H1 (cell line): ENCODE data around the gene POLR1G. TPM values are rescaled to one million over a fixed set of nuclear protein-coding genes. Genes with fewer than 3 reads are reported as not detected.

ENCODE experiments used
- CTCF ChIA-PET: fragments of 300-600 bp; sonication (Branson Sonifier 250); formaldehyde crosslinking; loops from one replicate; lab custom pipeline; 2021; ENCODE audit not compliant: partially characterized antibody; lab: Charles Lee
- POLR2A ChIA-PET: fragments of 300-600 bp; sonication (Branson Sonifier 250); formaldehyde crosslinking; loops from one replicate; lab custom pipeline; 2021; ENCODE audit warnings: inconsistent platforms; ENCODE audit not compliant: partially characterized antibody; lab: Charles Lee
- DNase-seq, 2 experiments: peaks; one replicate each; pipeline versions ENCODE4 v3.0.0 to v3.0.0-alpha.2; 2010 to 2022; ENCODE audit warnings: low spot score in 2 of 2, low read depth in 1 of 2, mixed read lengths in 1 of 2
- FAIRE-seq: peaks from 2 replicates; lab custom pipeline; 2011; peaks lifted over from hg19 to GRCh38; lab: Jason Lieb, UNC
- H2AFZ ChIP-seq: 2 replicates; pipeline ENCODE4 v1.8.1; 2012; ENCODE audit warnings: low read length, inconsistent platforms
- H2AK5ac ChIP-seq: 2 replicates; pipeline ENCODE4 v1.6.1; 2013; ENCODE audit warnings: low read depth, low read length
- H2BK120ac ChIP-seq: replicated peaks from 2 replicates; pipeline ENCODE3; 2013; ENCODE audit warnings: low read depth, low read length, inconsistent platforms
- H2BK12ac ChIP-seq: 2 replicates; pipeline ENCODE4 v1.6.1; 2013; ENCODE audit warnings: low read depth, low read length
- H2BK15ac ChIP-seq: 2 replicates; pipeline ENCODE4 v1.6.1; 2013; ENCODE audit warnings: low read length
- H2BK20ac ChIP-seq: 2 replicates; pipeline ENCODE4 v1.6.1; 2013; ENCODE audit warnings: low read length
- H2BK5ac ChIP-seq: 2 replicates; pipeline ENCODE4 v1.6.1; 2013; ENCODE audit warnings: low read depth, low read length
- H3K14ac ChIP-seq: 2 replicates; pipeline ENCODE4 v1.6.1; 2013; ENCODE audit warnings: inconsistent platforms; ENCODE audit not compliant: insufficient read length
- H3K18ac ChIP-seq: 2 replicates; pipeline ENCODE4 v1.6.1; 2013; ENCODE audit warnings: low read length; ENCODE audit errors: extremely low read depth
- H3K23ac ChIP-seq: 2 replicates; pipeline ENCODE4 v1.6.1; 2013; ENCODE audit warnings: inconsistent platforms; ENCODE audit not compliant: insufficient read length
- H3K23me2 ChIP-seq: 2 replicates; pipeline ENCODE4 v1.6.1; 2013; ENCODE audit warnings: low read depth, low read length
- H3K27ac ChIP-seq: 2 replicates; pipeline ENCODE4 v1.6.1; 2011; ENCODE audit warnings: low read depth, low read length, inconsistent platforms
- H3K27me3 ChIP-seq, 4 experiments: replicated peaks in 1 of 4; 1 replicate in 1 of 4; 2 replicates in 3 of 4; pipeline versions ENCODE4 v1.6.1 to v1.8.1; 2011 to 2013; ENCODE audit warnings: low read length in 3 of 4, mild to moderate bottlenecking in 3 of 4, inconsistent platforms in 2 of 4, mixed read lengths in 2 of 4, moderate library complexity in 1 of 4; ENCODE audit not compliant: control insufficient read depth in 3 of 4, insufficient read depth in 3 of 4; ENCODE audit errors: extremely low read depth in 1 of 4
- H3K36me3 ChIP-seq, 4 experiments: 2 replicates each; pipeline versions ENCODE4 v1.6.1 to v1.8.1; 2011 to 2013; ENCODE audit warnings: mild to moderate bottlenecking in 4 of 4, low read length in 3 of 4, moderate library complexity in 2 of 4, control low read depth in 1 of 4, inconsistent platforms in 1 of 4; ENCODE audit not compliant: insufficient read depth in 4 of 4, control insufficient read depth in 2 of 4
- H3K4ac ChIP-seq: replicated peaks from 2 replicates; pipeline ENCODE3; 2013; ENCODE audit warnings: low read length, low read depth, mixed read lengths, inconsistent platforms; ENCODE audit not compliant: insufficient read length
- H3K4me1 ChIP-seq, 4 experiments: replicated peaks in 1 of 4; 1 replicate in 1 of 4; 2 replicates in 3 of 4; pipeline versions ENCODE4 v1.6.1 to v1.8.1; 2011 to 2013; ENCODE audit warnings: low read length in 3 of 4, inconsistent platforms in 2 of 4, mixed read lengths in 1 of 4; ENCODE audit not compliant: insufficient read depth in 4 of 4, control insufficient read depth in 3 of 4
- H3K4me2 ChIP-seq, 2 experiments: 2 replicates each; pipeline versions ENCODE4 v1.6.1 to v1.8.1; 2011 to 2013; ENCODE audit warnings: low read depth in 2 of 2, low read length in 2 of 2, control low read depth in 1 of 2, inconsistent platforms in 1 of 2, mild to moderate bottlenecking in 1 of 2; ENCODE audit not compliant: insufficient read depth in 1 of 2
- H3K4me3 ChIP-seq, 4 experiments: fragments of 200-600, 300-600 bp in 1 of 4; sonication (generic), shearing (Covaris generic), sonication (Bioruptor Twin) in 1 of 4; 2 replicates each; pipeline versions ENCODE4 v1.5.1 to v1.8.1; 2011 to 2016; ENCODE audit warnings: low read length in 4 of 4, low read depth in 3 of 4, control low read depth in 2 of 4, inconsistent platforms in 2 of 4, mild to moderate bottlenecking in 2 of 4, mixed read lengths in 1 of 4, moderate library complexity in 1 of 4; ENCODE audit not compliant: insufficient read depth in 2 of 4; ENCODE audit errors: extremely low read depth in 1 of 4
- H3K56ac ChIP-seq: replicated peaks from 2 replicates; pipeline ENCODE3; 2013; ENCODE audit warnings: low read depth, mild to moderate bottlenecking, mixed read lengths, low read length, inconsistent platforms; ENCODE audit not compliant: insufficient read length
- H3K79me1 ChIP-seq: 2 replicates; pipeline ENCODE4 v1.6.1; 2013; ENCODE audit warnings: low read depth, low read length, control low read depth
- H3K79me2 ChIP-seq, 2 experiments: 2 replicates each; pipeline versions ENCODE4 v1.6.1 to v1.8.1; 2012 to 2013; ENCODE audit warnings: low read length in 2 of 2, mild to moderate bottlenecking in 2 of 2, inconsistent platforms in 1 of 2; ENCODE audit not compliant: insufficient read depth in 2 of 2, control insufficient read depth in 1 of 2
- H3K9ac ChIP-seq, 4 experiments: replicated peaks in 1 of 4; 1 replicate in 1 of 4; 2 replicates in 3 of 4; pipeline versions ENCODE4 v1.6.1 to v1.8.1; 2011 to 2013; ENCODE audit warnings: low read depth in 3 of 4, low read length in 3 of 4, control low read depth in 2 of 4, mild to moderate bottlenecking in 2 of 4, moderate library complexity in 2 of 4, inconsistent platforms in 1 of 4; ENCODE audit errors: extremely low read depth in 1 of 4
- H3K9me3 ChIP-seq, 2 experiments: 2 replicates each; pipeline versions ENCODE4 v1.6.1 to v1.8.1; 2012 to 2013; ENCODE audit warnings: mild to moderate bottlenecking in 2 of 2, moderate library complexity in 2 of 2, control low read depth in 1 of 2, inconsistent platforms in 1 of 2, low read depth in 1 of 2, low read length in 1 of 2, mixed read lengths in 1 of 2; ENCODE audit not compliant: insufficient read depth in 2 of 2
- H4K20me1 ChIP-seq, 2 experiments: replicated peaks in 1 of 2; 2 replicates each; pipeline versions ENCODE3 to v1.8.1; 2011 to 2013; ENCODE audit warnings: inconsistent platforms in 2 of 2, low read length in 2 of 2, mild to moderate bottlenecking in 1 of 2; ENCODE audit not compliant: insufficient read depth in 2 of 2, control insufficient read depth in 1 of 2
- H4K5ac ChIP-seq: 2 replicates; pipeline ENCODE4 v1.6.1; 2013; ENCODE audit warnings: low read length, low read depth, mixed read lengths, inconsistent platforms; ENCODE audit not compliant: insufficient read length
- H4K8ac ChIP-seq: 2 replicates; pipeline ENCODE4 v1.8.0; 2013; ENCODE audit warnings: mild to moderate bottlenecking, moderate library complexity, low read length, inconsistent platforms; ENCODE audit not compliant: insufficient read depth; ENCODE audit errors: extremely low read depth
- H4K91ac ChIP-seq: replicated peaks from 2 replicates; pipeline ENCODE3; 2013; ENCODE audit warnings: low read length, mixed read lengths, inconsistent platforms; ENCODE audit not compliant: insufficient read length
- CBX5 ChIP-seq: fragments of 300-800, 300-1000 bp; sonication (generic); IDR thresholded peaks from 2 replicates; pipeline ENCODE4 v1.7.1; 2016; ENCODE audit warnings: antibody characterized with exemption, low read length, low read depth
- GTF2F1 ChIP-seq: IDR thresholded peaks from 2 replicates; pipeline ENCODE4 v1.6.1; 2012; ENCODE audit warnings: low read depth, low read length, improper control_type of control experiment, borderline replicate concordance
- HDAC6 ChIP-seq: IDR thresholded peaks from one replicate; pipeline ENCODE4 v1.7.1; 2012; ENCODE audit warnings: low read depth, mild to moderate bottlenecking, inconsistent platforms, low read length, moderate library complexity
- RFX5 ChIP-seq: IDR thresholded peaks from 2 replicates; pipeline ENCODE4 v1.6.1; 2011; ENCODE audit warnings: low read depth, low read length, improper control_type of control experiment, borderline replicate concordance
- WGBS, 2 experiments: shearing (Covaris generic) in 1 of 2; methylation state at CpG; one replicate each; pipeline versions ENCODE4 v1.1.6 to v1.1.7; 2013 to 2015; ENCODE audit warnings: low lambda C conversion rate in 2 of 2, mixed read lengths in 2 of 2, inconsistent platforms in 1 of 2, low coverage in 1 of 2, missing lambda C conversion rate in 1 of 2; ENCODE audit not compliant: insufficient replicate concordance in 2 of 2, insufficient coverage in 1 of 2, insufficient read length in 1 of 2; ENCODE audit errors: extremely low coverage in 1 of 2, missing lambda C conversion rate in 1 of 2; 5-methylcytosine and 5-hydroxymethylcytosine counted together
- polyA plus RNA-seq, 7 experiments: library from polyadenylated mRNA; depleted of rRNA in 3 of 7; stranded (reverse) in 5 of 7; unstranded in 2 of 7; fragments of >200 nt in 5 of 7; fragments of 200-250 nt in 2 of 7; gene quantifications; 1 replicate in 5 of 7; 2 replicates in 1 of 7; 4 replicates in 1 of 7; pipeline versions ENCODE4 v1.2.1 to v1.2.3, GENCODE V29; 2011 to 2013; ENCODE audit warnings: missing spikeins in 2 of 7, mixed read lengths in 2 of 7
- total RNA-seq: library from RNA; stranded (reverse); fragmentation: NEBNext Ultra II Directional; extraction: Animal tissue kit (Norgen Biotek cat#: 25700); gene quantifications from 2 replicates; pipeline ENCODE4 v1.2.1, GENCODE V29; 2021
- TF ChIP-seq, protein P1 (sequence below): IDR thresholded peaks from 2 replicates; pipeline ENCODE4 v1.6.1; 2011; ENCODE audit warnings: low read length, improper control_type of control experiment

Gene POLR1G
- total and polyA plus RNA-seq, 2 of the 8 experiments (the other 6 are each of a cell fraction or from before 2014, with no cell fraction given): 16.8 to 34.8 TPM

DNA sequence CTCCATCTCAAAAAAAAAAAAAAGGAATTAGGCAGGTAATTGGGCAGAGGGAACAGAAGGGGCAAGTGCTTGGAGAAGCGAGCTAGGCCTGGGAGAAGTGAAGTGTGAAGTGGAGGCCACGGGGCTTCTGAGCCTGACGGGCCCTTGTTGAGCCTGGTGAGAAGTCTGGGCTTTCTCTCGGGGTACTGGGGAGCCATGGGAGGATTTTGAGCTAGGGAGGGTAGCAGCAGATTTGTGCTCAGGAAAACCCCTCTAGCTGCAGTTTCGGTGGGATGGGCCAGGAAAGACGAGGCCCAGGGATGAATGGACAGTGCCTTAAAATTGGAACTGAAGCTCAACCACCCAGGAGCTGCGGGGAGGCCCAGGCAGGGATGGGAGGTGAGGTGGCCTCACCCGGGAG, 8.0 kb downstream of the POLR1G start:
- no peak overlapping the region for H3K9ac ChIP-seq
- H2BK12ac ChIP-seq: no peak overlapping the region
- TF ChIP-seq GTF2F1 (no peak), CBX5 (no peak), HDAC6 (no peak), RFX5 (no peak)
- TF ChIP-seq, protein P1, sequence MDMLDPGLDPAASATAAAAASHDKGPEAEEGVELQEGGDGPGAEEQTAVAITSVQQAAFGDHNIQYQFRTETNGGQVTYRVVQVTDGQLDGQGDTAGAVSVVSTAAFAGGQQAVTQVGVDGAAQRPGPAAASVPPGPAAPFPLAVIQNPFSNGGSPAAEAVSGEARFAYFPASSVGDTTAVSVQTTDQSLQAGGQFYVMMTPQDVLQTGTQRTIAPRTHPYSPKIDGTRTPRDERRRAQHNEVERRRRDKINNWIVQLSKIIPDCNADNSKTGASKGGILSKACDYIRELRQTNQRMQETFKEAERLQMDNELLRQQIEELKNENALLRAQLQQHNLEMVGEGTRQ: no peak
- CTCF ChIA-PET: interaction anchor here (0.6 to 4.0 kb wide), 8 partner anchors 10 to 227 kb away, joined by 3 to 15 read pairs (median 4); partner anchors contain the start of genes EXOC3L2 and PPP1R13L
- no peak overlapping the region for H3K14ac ChIP-seq
- H3K79me2 ChIP-seq: no peaks in the 10 kb centered on the region
- 94% methylated on average over 8 of the region's 8 CpGs; no CpG with 5 or more reads in 1 of the 2 experiments for WGBS, 2 experiments
- no peaks in the 10 kb centered on the region for H3K9me3 ChIP-seq
- no peak overlapping the region for H3K18ac ChIP-seq
- H3K23ac ChIP-seq: no peak overlapping the region
- no peak overlapping the region for H4K5ac ChIP-seq
- no peak overlapping the region for H2BK120ac ChIP-seq
- FAIRE-seq (no peak), DNase-seq (no peak)
- POLR2A ChIA-PET: interaction anchor here (0.7 to 2.3 kb wide), 4 partner anchors 9 to 18 kb away, joined by 3 to 11 read pairs (median 6); partner anchors contain the start of genes ERCC1 and PPP1R13L
- H2AK5ac ChIP-seq: no peak overlapping the region
- no peak overlapping the region for H3K4me3 ChIP-seq
- no peak overlapping the region for H4K91ac ChIP-seq
- no peaks in the 10 kb centered on the region for H3K27me3 ChIP-seq
- H2BK5ac ChIP-seq: no peak overlapping the region
- peaks cover 2% of the 10 kb centered on the region; the same call in 1 of the 2 replicates for H3K23me2 ChIP-seq
- peaks cover 0 to 3% of the 10 kb centered on the region in 2 experiments for H4K20me1 ChIP-seq
- H2AFZ ChIP-seq: no peak overlapping the region
- no peak overlapping the region for H4K8ac ChIP-seq
- no peak overlapping the region for H3K4me2 ChIP-seq
- H3K36me3 ChIP-seq: peaks cover 5 to 27% (median 14%) of the 10 kb centered on the region in 4 experiments; a peak in 7 of 8 replicates
- H3K56ac ChIP-seq: no peak overlapping the region
- H3K79me1 ChIP-seq: no peaks in the 10 kb centered on the region
- no peaks in the 10 kb centered on the region; a peak in 1 of 7 replicates for H3K4me1 ChIP-seq
- no peak overlapping the region for H3K27ac ChIP-seq
- H3K4ac ChIP-seq: no peak overlapping the region
- no peak overlapping the region for H2BK15ac ChIP-seq
- H2BK20ac ChIP-seq: no peak overlapping the region
